Motor neuron (in vitro differentiated cells): ENCODE data around the gene SAP30. TPM values are rescaled to one million over a fixed set of nuclear protein-coding genes. Genes with fewer than 3 reads are reported as not detected.

Experiments
- ATAC-seq, 8 experiments: fragments of 200-7000 bp; cut with Tn5 transposase; replicated peaks in 6 of 8; 2 replicates each; pipeline ENCODE4 v1.8.0; 2021; ENCODE audit warnings: mild to moderate bottlenecking in 8 of 8, moderate library complexity in 8 of 8
- H3K27ac ChIP-seq, 2 donors: fragments of 250-450 bp; sonication (Bioruptor Pico); 2 replicates each; pipeline ENCODE4 v1.9.0; 2021; ENCODE audit warnings: antibody characterized with exemption in 2 of 2, mild to moderate bottlenecking in 2 of 2, moderate library complexity in 1 of 2
- H3K4me1 ChIP-seq, 2 donors: fragments of 250-450 bp; sonication (Bioruptor Pico); replicated peaks in 1 of 2; 2 replicates each; pipeline ENCODE4 v1.6.1; 2021; ENCODE audit warnings: antibody characterized with exemption in 2 of 2, mild to moderate bottlenecking in 2 of 2, moderate library complexity in 1 of 2
- H3K4me3 ChIP-seq, 5 donors: fragments of 250-450 bp; sonication (Bioruptor Pico); 2 replicates each; pipeline ENCODE4 v1.9.0; 2021; ENCODE audit warnings: antibody characterized with exemption in 5 of 5, mild to moderate bottlenecking in 5 of 5, moderate library complexity in 4 of 5
- WGBS, 10 experiments: fragments of 450-650 bp; shearing (Covaris generic); methylation state at CpG; one replicate each; pipeline ENCODE4 v1.0.0; 2022; 5-methylcytosine and 5-hydroxymethylcytosine counted together
- in situ Hi-C, 9 experiments: fragments of 400-800 bp; cut with MboI; loops; one replicate each; pipeline ENCODE4 v1.15.0; 2021; ENCODE audit warnings: low sequenced_read_pairs in 9 of 9, low pct_unique_long_range_greater_than_20kb in 2 of 9; ENCODE audit not compliant: unreplicated experiment in 9 of 9
- total RNA-seq, 8 experiments: library from RNA; unstranded; fragments of 300-600 nt; gene quantifications; 2 replicates each; pipeline versions ENCODE4 v1.2.3 to v1.2.4, GENCODE V29; 2022

Gene SAP30
- total RNA-seq, 8 experiments from 2014 or later, result 6.5 to 34.9 (median 18.4) TPM

DNA sequence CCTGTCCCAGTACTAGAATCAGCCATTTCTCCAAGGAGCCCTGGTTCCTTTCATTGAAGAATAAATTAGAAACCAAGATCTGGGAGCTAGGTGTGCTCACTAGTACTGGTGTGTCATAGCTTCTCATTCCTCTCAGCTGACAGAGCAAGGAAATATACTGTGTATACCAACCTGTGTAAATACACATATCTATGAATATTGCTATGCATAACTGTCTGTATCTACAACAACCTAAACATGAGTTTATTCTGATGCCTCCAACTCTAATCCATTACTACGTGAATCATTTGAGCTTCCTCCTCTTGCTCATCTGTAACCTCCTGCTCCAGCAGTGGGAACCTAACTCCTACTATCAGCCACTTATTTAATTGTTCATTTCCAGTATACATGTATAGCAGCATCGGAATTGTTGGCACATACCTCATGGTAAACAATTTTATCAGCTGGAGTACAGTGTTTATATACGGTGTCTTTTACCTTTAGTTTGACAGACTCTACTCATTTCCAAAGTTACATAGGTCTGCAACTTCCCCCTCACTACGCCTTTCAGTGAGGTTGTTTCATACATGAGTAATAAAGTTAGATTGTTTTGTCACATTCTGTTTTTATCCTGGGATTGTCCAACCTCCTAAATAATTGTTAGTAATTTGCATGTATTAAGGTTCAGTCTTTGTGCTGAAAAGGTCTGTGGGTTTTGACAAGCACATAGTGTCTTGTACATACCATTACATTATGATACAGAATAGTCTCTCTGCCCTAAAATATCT is 35.3 kb downstream of the SAP30 start:
- WGBS, 10 experiments, result 75 to 100% (median 96%) methylated on average over 1 to 4 of the region's 4 CpGs; no CpG with 5 or more reads in 1 of the 10 experiments
- H3K27ac ChIP-seq, result no peak overlapping the region
- in situ Hi-C loops, result loop anchor here in 6 of 9 experiments (25.0 kb wide), 2 partner anchors 94 to 394 kb away; no protein-coding TSS in a partner anchor
- H3K4me3 ChIP-seq, result no peak overlapping the region
- ATAC-seq, result peak in 1 of 8 experiments; percentile 26
- H3K4me1 ChIP-seq, result no peaks in the 10 kb centered on the region

DNA sequence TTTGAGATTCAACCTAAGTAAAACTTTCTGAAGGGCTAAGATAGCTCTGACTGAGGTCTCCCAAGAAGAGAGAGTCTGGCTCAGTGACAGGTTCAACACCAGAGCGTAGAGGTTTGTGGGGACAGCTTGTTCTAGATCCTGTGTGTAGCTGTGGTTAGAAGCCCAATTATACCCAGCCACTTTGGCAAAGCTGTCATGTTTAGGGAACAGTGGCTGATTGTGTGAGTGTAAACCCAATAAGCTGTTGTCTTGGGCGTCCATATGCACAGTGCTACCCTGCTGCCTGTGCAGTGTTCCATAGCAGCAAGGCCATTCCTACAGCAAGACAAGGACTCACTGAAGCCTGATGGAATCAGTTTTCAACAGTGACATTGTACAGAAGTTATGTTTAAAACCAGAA is 39.3 kb downstream of the SAP30 start:
- no peak for ATAC-seq
- Histone ChIP-seq H3K4me3 (no peak overlapping the region), H3K27ac (no peak overlapping the region), H3K4me1 (no peaks in the 10 kb centered on the region)
- 50 to 100% (median 80%) methylated on average over 1 to 2 of the region's 2 CpGs; no CpG with 5 or more reads in 6 of the 10 experiments for WGBS, 10 experiments
- in situ Hi-C loops, result loop anchor here in 8 of 9 experiments (10.0 to 25.0 kb wide), 4 partner anchors 85 to 398 kb away; no protein-coding TSS in a partner anchor

DNA sequence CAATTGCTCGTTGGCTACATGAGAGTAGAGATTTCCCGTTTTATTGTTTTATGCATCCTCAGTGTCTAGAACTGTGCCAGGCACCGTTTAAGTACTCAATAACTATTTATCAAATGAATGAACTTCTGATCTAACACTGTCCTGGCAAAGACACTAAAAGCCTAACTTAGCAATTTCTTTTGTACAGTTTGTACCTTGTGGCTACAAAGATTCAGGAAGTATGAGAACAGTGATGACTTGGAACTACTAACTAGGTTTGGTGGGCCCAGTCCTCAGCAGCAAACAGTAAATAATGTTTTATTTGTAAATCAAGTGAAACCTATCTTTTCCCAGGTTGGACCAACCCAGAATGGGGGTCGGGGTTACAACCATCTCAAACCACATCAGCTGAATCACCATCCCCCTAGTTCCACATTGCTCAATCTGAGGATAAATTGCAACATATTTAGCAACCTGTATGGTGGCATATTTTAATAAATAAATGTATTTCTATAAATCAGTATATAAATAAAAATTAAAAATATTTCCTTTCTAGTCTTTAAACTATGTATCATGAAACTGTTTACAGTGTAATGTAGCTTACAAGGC is 40.4 kb downstream of the SAP30 start:
- no peaks in the 10 kb centered on the region for H3K4me1 ChIP-seq
- WGBS, 10 experiments, result 0 to 100% (median 50%) methylated on average over 1 to 4 of the region's 4 CpGs
- no peak for ATAC-seq
- H3K4me3 ChIP-seq, result no peak overlapping the region
- in situ Hi-C loops, result loop anchor here in 8 of 9 experiments (10.0 to 25.0 kb wide), 4 partner anchors 86 to 399 kb away; no protein-coding TSS in a partner anchor
- H3K27ac ChIP-seq, result no peak overlapping the region

DNA sequence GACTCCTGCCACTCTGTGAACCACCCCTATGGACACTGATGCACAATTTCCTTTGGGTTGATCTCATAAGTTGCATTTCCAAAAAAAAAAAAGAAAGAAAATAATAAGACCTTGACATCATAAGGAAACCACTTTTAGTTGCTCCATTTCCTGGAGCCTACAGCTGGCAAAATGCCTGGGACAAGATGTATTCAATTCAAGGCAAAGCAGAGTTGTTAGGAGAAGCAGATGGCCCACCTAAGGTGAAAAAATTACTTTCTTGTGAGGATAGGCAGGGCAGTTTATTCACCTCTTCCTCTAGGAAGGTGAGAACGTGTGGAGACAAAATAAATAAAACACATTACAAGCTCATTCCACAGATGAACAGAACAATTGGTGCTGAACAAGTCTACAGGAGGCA is 42.3 kb downstream of the SAP30 start:
- WGBS, 10 experiments, result 40 to 100% (median 75%) methylated on average over 1 of the region's 1 CpG; no CpG with 5 or more reads in 3 of the 10 experiments
- in situ Hi-C loops, result loop anchor here in 8 of 9 experiments (10.0 to 25.0 kb wide), 4 partner anchors 88 to 401 kb away; no protein-coding TSS in a partner anchor
- no peak overlapping the region for H3K4me3 ChIP-seq
- no peaks in the 10 kb centered on the region for H3K4me1 ChIP-seq
- H3K27ac ChIP-seq, result no peak overlapping the region
- ATAC-seq, result no peak

DNA sequence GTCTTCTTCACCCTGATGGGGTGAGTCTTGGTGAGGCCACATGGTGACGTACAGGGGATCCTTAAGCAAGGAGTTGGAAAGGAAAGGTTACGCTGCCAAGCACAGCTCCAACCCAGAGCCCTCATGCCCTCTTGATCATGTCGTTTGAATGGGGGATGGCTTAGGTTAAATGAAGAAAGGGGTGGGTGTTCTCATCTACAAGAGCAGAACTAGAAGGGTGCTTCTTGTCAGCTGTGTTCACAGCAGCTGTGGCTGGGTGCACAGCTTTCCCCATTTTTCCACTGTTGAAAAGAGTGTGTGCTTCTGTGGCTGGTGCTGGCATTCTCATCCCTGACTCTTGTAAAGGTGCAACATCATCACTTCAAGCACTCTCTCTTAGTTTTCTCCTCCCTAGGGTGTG is 43.7 kb downstream of the SAP30 start:
- H3K4me1 ChIP-seq, result no peaks in the 10 kb centered on the region
- WGBS, 10 experiments, result 60 to 89% (median 82%) methylated on average over 1 to 3 of the region's 3 CpGs; no CpG with 5 or more reads in 6 of the 10 experiments
- H3K4me3 ChIP-seq, result no peak overlapping the region
- in situ Hi-C loops, result loop anchor here in 8 of 9 experiments (10.0 to 25.0 kb wide), 4 partner anchors 90 to 402 kb away; no protein-coding TSS in a partner anchor
- no peak overlapping the region for H3K27ac ChIP-seq
- no peak for ATAC-seq

DNA sequence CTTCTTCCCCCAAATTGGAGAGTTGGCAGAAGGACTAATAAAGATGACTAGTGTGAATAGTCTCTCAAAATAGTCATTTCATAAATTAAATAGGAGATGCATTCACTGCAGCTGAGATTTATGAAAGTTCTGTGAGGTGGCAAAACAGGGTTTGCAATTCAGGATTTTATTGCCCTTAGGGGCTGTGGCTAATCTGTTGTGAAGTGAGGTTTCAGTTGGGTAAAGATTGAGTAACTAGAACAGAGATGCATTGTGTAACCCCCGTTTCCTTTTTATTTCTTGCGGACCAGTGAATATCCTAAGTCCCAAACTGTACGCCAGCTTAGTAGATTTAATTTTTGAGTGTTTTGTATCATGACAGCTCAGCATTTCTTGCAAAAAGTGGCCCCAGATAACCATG is 44.3 kb downstream of the SAP30 start:
- Histone ChIP-seq H3K27ac (no peak overlapping the region), H3K4me1 (no peaks in the 10 kb centered on the region), H3K4me3 (no peak overlapping the region)
- peak in 2 of 8 experiments; percentile 28 to 67 for ATAC-seq
- in situ Hi-C loops, result loop anchor here in 8 of 9 experiments (10.0 to 25.0 kb wide), 4 partner anchors 90 to 403 kb away; no protein-coding TSS in a partner anchor
- WGBS, 10 experiments, result 35 to 100% (median 100%) methylated on average over 1 to 3 of the region's 3 CpGs; no CpG with 5 or more reads in 1 of the 10 experiments

DNA sequence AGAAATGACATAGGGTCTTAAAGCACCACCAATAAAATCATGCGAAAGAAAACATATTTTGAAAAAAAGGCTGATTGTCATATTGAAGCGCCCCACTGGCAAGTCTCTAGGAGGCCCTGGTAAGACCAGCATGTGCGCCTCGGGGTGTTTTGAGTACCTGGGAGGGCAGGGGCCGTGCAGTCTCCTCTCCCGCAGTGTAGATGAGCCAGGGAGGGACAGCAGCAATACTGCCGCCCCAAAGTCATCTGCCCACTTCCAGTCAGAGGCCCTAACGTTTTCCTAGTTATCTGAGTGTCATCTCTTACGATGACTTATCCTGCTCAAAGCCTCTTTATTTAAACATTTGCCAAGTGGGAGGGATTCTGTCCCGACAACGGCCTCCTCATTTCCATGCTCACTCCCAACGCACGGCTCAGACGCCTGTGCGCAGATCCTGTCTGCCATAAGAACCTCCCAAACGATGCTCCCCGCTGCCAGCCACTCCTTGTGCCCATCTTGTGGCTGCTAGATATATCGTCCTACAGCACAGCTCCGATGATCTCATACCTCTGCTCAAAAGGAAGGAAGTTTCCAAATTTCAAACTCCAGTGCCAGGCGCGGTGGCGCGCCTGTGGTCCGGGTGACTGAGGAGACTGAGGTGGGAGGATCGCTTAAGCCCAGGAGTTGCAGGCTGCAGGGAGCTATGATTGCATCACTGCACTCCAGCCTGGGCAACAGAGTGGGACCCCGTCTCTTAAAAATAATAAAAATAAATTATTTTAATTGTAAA is 45.3 kb downstream of the SAP30 start:
- Histone ChIP-seq H3K27ac (no peak overlapping the region), H3K4me1 (no peaks in the 10 kb centered on the region), H3K4me3 (no peak overlapping the region)
- ATAC-seq, result no peak
- 40 to 98% (median 92%) methylated on average over 1 to 14 of the region's 26 CpGs for WGBS, 10 experiments
- in situ Hi-C loops, result loop anchor here in 8 of 9 experiments (10.0 to 25.0 kb wide), 4 partner anchors 91 to 404 kb away; no protein-coding TSS in a partner anchor

DNA sequence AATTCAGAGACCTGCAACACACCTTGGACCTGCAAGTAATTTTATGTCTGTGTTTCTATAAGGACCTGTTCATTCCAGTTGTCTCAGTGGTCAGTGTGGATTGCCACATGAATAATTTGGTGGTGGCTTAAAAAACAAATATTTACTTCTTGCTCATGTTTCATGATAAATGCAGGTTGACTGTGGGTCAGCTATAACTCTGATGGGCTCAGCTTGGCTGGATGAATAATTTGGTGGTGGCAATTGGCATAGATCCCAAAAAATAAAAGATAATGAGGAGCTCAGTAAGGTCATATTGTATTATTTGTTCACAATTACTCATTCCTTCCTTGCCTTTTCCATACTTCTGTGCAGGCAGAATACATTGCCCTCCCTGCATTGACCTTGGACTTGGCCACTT is 47.1 kb downstream of the SAP30 start:
- in situ Hi-C loops, result loop anchor here in 8 of 9 experiments (10.0 to 25.0 kb wide), 4 partner anchors 93 to 406 kb away; no protein-coding TSS in a partner anchor
- Histone ChIP-seq H3K4me1 (no peaks in the 10 kb centered on the region), H3K27ac (no peak overlapping the region), H3K4me3 (no peak overlapping the region)
- no peak for ATAC-seq

DNA sequence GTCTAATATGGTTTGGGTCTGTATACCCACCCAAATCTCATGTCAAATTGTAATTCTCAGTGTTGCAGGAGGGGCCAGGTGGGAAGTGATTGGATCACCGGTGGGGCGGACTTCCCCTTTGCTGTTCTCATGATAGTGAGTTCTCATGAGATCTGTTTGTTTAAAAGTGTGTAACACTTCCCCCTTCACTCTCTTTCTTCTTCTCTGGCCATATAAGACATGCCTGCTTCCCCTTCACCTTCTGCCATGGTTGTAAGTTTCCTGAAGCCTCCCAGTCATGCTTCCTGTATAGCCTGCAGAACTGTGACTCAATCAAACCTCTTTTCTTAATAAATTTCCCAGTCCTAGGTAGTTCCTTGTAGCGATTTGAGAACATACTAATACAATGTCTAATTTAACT is 47.9 kb downstream of the SAP30 start:
- H3K4me3 ChIP-seq, result no peak overlapping the region
- H3K27ac ChIP-seq, result no peak overlapping the region
- ATAC-seq, result no peak
- in situ Hi-C loops, result loop anchor here in 8 of 9 experiments (10.0 to 25.0 kb wide), 4 partner anchors 94 to 406 kb away; no protein-coding TSS in a partner anchor
- no peaks in the 10 kb centered on the region for H3K4me1 ChIP-seq
- 36 to 100% (median 82%) methylated on average over 1 to 3 of the region's 3 CpGs for WGBS, 10 experiments

DNA sequence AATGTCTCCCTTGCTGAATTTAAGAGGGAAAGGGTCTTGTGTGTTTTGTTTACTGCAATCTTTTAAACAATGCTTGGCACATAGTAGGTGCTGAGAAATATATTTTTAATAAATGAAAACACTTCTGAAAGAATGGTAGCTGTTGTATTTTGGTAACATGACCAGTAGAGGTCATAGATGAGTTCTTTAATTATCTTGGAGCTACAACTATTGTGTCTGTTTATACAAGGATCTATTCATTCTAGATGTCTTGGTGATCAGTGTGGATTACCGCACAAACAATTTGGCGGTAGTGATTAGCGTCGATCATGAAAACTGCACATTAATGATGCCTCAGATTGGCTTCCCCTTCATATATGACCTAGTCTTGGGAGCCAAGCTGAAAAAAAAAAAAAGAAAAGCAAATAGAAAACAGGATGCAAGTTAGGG is 49.6 kb downstream of the SAP30 start:
- in situ Hi-C loops, result loop anchor here in 7 of 9 experiments (10.0 to 25.0 kb wide), 3 partner anchors 74 to 408 kb away; no protein-coding TSS in a partner anchor
- WGBS, 10 experiments, result 0 to 90% (median 28%) methylated on average over 1 to 4 of the region's 4 CpGs; no CpG with 5 or more reads in 2 of the 10 experiments
- H3K4me1 ChIP-seq, result no peaks in the 10 kb centered on the region
- peak in 4 of 8 experiments; percentile 41 to 65 (median 50) for ATAC-seq
- no peak overlapping the region for H3K4me3 ChIP-seq
- no peak overlapping the region for H3K27ac ChIP-seq

DNA sequence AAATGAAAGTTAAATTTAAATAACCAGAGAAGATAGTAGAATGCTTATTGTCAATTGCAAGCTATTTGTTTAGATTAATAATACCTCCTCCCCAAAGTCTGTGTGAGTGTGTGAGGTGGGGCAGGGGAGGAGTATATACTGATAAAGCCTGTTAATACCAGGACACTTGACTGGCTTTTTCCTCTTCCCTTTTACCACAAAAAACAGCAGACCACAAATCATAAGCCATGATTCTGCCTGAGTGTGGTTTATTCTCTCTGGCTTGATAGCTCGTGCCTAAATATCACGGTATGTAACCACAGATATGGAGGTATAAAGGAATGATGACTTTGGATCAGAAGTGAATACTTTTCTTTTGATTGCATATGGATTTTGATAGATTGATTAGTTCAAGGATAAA is 50.0 kb downstream of the SAP30 start:
- peak in 1 of 8 experiments; percentile 11 for ATAC-seq
- in situ Hi-C loops, result loop anchor here in 7 of 9 experiments (10.0 to 25.0 kb wide), 3 partner anchors 74 to 408 kb away; no protein-coding TSS in a partner anchor
- no peak overlapping the region for H3K4me3 ChIP-seq
- no peaks in the 10 kb centered on the region for H3K4me1 ChIP-seq
- no peak overlapping the region for H3K27ac ChIP-seq
- WGBS, 10 experiments, result 80 to 100% (median 96%) methylated on average over 1 to 2 of the region's 2 CpGs; no CpG with 5 or more reads in 4 of the 10 experiments
